GM19351 (cell line): Measurements from ENCODE around the gene CDC42BPB.

Experiments
- ATAC-seq: cut with Tn5 transposase; IDR thresholded peaks from one replicate; pipeline ENCODE4 v1.9.1; 2021; ENCODE audit warnings: mild to moderate bottlenecking, moderate library complexity; ENCODE audit not compliant: unreplicated experiment

The CDC42BPB gene

DNA sequence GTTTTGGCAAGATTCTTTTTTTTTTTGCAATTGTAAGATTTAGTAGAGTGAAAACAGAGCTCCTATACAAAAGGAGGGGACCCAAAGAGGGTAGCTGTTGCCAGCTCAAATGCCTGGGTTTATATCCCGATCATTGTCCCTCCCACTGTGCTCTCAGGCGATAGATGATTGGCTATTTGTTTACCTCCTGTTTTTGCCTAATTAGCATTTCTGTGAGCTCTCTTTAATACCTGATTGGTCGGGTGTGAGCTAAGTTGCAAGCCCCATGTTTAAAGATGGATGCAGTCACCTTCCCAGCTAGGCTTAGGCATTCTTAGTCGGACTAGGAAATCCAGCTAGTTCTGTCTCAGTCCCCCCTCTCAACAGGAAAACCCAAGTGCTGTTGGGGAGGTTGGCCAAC, 39.0 kb upstream of the CDC42BPB start:
- ATAC-seq = no peak

GRCh38 chr14:103095210-103095778, 37.9 kb upstream of the CDC42BPB start:
- ATAC-seq = no peak

- no peak for ATAC-seq
Observed at GRCh38 chr14:103094406-103095209, 37.3 kb upstream of the CDC42BPB start, which contains the start of gene EXOC3L4. Gene EXOC3L4, plus strand, starts transcription at chr14:103094725. Its CDS starts 5,495 bp downstream, at chr14:103100220.

- no peak for ATAC-seq
Observed at GRCh38 chr14:103093856-103094405, 36.6 kb upstream of the CDC42BPB start.

DNA sequence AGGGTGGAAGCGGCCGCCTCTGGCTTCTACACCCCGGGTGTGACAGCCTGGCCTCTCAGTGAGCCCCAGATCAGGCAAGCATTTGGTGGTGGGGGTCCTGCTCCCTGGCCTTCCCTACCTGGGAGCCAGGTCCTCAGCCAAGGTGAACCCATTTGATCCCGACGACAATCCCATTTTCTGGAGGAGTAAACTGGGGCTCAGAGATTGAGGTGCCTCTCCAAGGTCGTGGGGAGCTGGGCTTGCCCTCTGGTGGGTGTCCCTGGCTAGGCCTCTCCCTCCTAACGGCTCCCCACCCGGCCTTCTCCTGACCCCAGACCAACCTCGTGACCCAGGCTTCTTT, 34.5 kb upstream of the CDC42BPB start:
- ATAC-seq = no peak

GRCh38 chr14:103091041-103091882, 33.9 kb upstream of the CDC42BPB start:
- no peak for ATAC-seq

- ATAC-seq = no peak
Observed at GRCh38 chr14:103090481-103091020, 33.2 kb upstream of the CDC42BPB start.

GRCh38 chr14:103089386-103090335, 32.3 kb upstream of the CDC42BPB start:
- ATAC-seq = no peak

DNA sequence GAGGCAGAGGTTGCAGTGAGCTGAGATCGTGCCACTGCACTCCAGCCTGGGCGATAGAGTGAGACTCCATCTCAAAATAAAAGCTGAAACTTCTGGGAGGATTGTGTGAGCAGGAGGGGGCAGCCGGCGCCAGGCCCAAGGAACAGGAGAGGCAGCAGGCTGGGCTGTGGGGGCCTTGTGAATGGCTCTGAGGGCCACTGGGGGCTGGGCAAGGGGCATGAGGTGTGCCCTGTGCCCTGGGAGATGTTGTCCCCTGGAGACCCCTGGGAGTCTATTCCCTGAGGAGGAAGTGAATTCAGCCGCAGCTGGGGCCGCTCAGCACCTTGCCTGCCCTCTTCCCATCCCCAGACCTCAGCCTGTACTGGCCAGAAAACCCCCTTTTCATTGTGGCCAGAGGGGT, 31.6 kb upstream of the CDC42BPB start:
- ATAC-seq = no peak

DNA sequence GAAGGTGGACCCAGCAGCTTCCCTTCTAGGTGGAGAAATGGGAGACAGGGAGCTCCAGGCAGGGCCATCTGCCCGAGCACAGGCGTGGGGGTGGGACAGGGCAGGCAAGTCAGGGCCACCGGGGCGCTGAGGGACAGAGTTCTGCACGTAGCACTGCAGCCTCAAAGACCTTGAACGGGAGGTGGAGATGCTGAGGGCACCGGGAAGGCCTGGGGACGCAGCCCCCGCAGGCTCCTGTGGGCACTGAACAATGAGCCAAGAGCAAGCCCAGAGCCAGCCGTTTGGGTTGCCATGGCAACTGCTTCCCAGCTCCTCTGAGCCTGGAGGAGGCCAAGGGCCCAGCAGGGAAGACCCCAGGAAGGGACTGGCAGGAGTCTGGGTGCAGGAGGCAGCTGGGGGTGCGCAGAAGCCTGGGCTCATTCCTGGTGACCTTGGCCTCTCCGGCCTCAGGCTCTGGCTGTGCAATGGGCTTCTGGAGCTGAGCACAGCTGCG, 30.0 kb upstream of the CDC42BPB start:
- no peak for ATAC-seq

DNA sequence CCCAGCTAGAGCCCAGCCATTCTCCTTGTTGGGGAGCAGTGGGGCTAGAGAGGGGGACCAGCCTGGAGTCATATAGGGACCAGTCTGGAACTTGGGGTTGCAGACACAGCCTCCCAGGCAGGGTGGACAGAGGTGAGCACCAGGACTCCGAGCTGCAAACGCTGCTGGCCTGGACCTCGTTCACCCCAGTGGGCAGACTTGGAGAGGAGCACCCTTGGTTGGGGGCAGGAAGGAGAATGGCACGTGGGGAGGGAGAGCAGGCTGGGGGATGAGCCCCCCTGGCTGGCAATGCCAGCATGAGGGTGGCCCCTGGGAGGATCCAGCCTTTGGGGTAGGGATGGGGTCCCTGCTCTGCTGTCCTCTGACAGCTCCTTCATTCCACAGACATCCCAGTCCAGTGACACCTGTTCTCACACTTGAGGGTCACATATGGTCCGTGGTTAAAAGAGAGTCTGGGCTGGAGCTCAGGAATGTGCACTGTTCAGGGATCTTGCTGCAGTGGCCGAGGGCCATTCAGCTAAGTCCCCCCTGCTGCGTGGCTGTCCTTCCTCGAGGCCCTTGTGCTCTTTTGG, 29.5 kb upstream of the CDC42BPB start:
- ATAC-seq = no peak

DNA sequence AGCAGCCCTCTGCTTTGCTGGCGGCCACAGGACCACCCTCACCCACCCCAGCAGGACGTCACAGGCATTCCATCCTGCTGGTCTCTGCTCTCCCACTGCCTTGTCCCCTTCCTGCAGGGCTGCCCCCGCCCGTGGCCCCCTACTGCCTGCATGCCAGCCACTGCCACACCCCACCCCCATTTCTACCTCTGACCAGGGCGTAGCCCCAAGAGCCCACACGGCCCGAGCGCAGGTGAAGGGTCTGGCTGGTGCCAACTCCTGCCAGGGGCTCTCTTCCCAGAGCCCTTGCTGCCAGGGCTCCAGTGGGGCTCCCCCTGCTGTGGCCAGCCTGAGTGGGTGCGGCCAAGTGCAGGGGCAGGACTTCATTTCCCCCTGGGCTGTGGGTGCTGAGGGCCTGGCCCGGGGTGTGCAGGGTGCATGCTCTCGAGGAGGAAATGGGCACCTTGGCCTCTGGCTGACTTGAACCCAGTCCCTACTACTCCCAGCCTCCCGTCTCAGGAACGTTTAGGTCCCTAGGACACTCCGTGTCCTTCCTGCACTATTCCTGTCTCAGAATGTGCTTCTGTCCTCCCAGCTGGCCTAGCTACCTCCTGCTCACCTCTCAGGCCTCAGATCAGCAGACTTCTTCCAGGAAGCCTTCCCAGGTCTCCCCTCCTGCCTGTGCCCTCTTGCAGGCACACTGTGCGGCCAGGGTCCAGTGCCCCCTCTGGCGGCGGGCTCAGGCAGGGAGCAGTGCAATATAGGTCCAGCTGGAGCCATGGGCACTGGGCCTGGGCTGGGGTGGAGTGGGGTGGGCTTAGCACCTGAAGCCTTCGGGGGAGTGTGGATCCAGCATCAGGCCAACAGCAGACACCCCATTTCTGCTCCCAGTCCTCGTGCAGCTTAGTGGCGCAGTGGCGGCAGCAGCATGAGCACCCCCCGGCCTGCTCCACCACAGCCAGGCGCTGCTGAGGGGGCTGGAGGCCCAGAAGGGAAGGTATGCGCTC, 28.1 kb upstream of the CDC42BPB start:
- ATAC-seq = no peak

- ATAC-seq = no peak
Observed at GRCh38 chr14:103084021-103084919, 26.9 kb upstream of the CDC42BPB start, which contains the start of gene LBHD2. Gene LBHD2, plus strand, starts transcription at chr14:103084210. Its CDS starts 1,803 bp downstream, at chr14:103086013.

DNA sequence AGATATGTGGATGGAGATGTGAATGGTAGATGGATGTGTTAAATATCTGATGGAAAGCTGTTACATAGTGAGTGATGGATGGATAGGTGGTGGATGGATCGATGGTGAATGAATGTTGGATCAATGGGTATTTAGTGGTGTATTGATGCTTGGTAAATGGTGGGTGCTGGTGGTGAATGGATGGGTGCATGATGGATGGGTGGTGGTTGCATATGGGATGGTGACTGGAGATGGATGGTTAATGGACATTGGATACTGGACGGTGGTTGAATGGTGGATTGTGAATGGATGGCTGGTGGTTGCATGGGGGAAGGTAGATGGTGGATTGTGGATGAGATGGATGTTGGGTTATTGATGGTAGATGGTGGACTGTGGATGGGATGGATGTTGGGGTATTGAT, 24.6 kb upstream of the CDC42BPB start:
- ATAC-seq = no peak

DNA sequence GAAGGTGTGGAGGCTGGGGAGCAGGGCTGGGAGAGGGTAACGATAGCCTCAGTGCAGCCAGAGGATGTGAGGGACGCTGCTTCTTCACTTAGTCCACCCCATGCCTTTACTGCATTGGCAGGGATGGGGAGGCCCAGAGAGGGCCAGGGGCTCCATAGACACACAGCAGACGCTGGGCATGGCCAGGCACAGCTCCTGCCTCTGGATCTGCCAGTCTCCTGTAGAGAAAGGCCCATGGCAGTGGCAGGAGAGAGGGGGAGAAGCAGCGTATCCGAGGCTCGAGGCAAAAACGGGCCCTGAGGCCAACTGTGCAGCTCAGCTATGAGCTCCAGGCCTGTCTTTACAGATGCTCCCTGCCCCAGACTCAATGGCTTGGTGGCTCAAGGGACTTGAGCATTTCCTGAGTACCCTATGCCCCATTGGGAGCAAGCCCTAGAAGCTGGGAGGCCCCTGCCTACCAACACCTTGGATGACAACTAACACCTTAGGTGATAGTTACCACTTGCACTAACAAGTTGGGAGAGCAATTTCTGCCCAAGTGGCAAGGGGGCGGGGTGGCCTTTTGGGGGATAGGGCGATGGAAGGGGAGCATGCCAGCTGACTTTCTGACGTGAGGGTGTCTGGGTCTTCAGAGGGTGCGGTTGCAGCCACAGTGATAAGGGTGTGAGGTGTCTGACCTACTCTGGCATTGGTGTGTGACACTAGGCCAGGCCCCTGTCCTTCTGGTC, 21.7 kb upstream of the CDC42BPB start:
- ATAC-seq = no peak

DNA sequence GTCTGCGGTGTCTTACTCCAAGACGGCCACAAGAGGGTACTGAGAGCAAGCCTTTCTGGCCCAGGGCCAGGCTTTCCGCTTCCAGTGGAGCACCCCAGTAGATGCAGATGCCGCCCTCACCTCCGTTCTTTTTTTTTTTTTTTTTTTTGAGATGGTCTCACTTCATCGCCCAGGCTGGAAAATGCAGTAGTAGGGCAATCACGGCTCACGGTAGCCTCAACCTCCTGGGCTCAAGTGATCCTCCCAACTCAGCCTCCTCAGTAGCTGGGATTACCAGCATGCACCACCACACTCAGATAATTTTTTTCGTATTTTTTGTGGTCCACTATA, 21.0 kb upstream of the CDC42BPB start:
- peak; percentile 49 for ATAC-seq
